ENCODE data around the gene JAK1. TPM values are rescaled to one million over a fixed set of nuclear protein-coding genes. Genes with fewer than 3 reads are reported as not detected.

Gene JAK1
- total RNA-seq, 1 donor from 2014 or later: 65.1 TPM

DNA sequence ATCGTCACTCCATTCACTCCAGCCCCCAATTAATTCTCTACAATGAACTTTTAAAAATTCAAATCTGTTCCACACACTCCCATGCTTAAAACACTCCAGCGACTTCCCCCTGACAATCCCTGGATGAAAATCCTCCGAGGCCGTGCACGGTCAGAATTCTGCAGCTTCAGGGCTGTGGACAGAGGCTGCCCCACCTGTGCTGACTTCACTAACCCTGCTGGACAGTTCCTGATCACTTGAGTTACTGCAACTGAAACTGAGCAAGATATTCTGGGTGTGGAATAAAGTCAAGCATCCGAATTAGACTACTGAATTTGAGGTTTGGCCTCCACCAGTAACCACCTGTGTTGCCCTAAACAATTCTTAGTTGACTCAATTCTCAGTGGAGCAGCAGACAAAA is 1.0 kb upstream of the JAK1 start:
- Mint-ChIP-seq H3K27me3 (ENCODE audit: low read depth) (no peaks in the 10 kb centered on the region), H3K27ac (peak overlapping the region; percentile 91)

DNA sequence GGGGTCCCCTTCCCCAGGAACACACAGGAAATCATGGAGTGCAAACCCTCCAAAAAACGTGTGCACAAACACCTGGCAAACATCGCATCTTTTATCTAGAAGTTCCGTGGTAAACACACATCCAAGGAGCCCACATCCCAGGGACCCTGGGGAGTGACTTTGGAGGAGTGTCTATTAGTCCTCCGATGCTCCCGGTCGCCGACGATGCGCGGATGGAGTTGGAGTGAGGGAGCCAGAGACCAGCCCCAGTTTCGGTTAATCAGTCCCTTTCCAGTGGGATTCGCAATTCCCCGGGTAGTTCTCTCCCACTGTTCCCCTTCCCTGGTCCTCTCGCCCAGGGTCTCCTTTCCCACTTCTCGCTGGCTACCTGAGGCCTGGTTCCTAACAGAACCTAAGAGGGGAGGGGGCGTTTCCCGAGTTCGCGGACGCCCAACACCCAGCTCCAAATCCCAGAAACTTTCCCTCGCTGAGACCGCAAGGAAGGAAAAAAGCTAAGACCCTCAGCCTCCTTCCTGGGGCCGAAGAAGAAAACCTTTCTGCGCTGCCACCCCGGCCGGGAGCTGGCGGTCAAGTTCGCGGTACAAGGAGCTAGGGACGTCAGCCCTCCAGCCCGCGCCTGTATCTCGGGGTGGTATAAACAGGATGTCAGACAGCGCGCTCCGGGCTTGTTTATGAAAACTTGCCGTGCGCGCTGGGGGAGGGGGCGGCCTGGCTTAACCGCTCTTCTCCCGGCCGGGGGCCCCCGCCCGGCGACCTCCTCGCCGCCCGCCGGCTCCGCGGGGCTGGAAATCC is 787 bp downstream of the JAK1 start:
- Mint-ChIP-seq H3K36me3 (no peaks in the 10 kb centered on the region), H3K9me3 (no peaks in the 10 kb centered on the region), H3K4me3 (peak overlapping the region; percentile 89), H3K27ac (peak overlapping the region; percentile 98), H3K4me1 (peaks cover 39% of the 10 kb centered on the region), H3K27me3 (ENCODE audit: low read depth) (no peaks in the 10 kb centered on the region)
- DNase-seq (ENCODE audit: low spot score in 2 of 2, unreplicated experiment in 2 of 2): peak; percentile 51 to 70
- no peak for TF ChIP-seq CTCF (IDR thresholded peaks at IDR 0.05; ENCODE audit: unreplicated experiment)

More for the DNA sequence above, 1.0 kb upstream of the JAK1 start:
- TF ChIP-seq CTCF (IDR thresholded peaks at IDR 0.05; ENCODE audit: unreplicated experiment): no peak
- H3K36me3 Mint-ChIP-seq: no peaks in the 10 kb centered on the region
- peaks cover 28% of the 10 kb centered on the region for H3K4me1 Mint-ChIP-seq
- no peaks in the 10 kb centered on the region for H3K9me3 Mint-ChIP-seq
- DNase-seq (ENCODE audit: low spot score in 2 of 2, unreplicated experiment in 2 of 2): no peak
- peak overlapping the region; percentile 86 for H3K4me3 Mint-ChIP-seq

DNA sequence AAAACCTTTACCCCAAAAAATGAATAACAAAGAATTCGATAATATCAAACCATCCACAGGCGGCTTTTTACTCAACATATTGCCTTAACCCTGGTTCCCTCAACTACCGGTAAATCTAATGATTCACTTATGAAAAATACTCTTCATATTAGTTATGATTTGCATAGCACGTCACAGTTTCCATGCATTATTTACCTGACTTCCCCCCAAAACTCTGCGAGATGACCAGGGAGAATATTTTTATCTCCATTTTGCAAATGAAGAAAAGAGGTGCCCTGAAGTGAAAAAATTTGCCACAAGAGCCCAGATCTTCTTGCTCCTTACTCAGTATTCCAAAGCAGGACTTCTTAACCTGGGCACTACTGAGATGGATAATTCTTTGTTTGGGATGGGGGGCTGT is 2.9 kb downstream of the JAK1 start:
- Mint-ChIP-seq H3K4me3 (no peak overlapping the region), H3K27ac (no peak overlapping the region), H3K36me3 (no peaks in the 10 kb centered on the region), H3K4me1 (peaks cover 36% of the 10 kb centered on the region), H3K9me3 (no peaks in the 10 kb centered on the region), H3K27me3 (ENCODE audit: low read depth) (no peaks in the 10 kb centered on the region)
- DNase-seq (ENCODE audit: low spot score in 2 of 2, unreplicated experiment in 2 of 2): no peak
- no peak for TF ChIP-seq CTCF (IDR thresholded peaks at IDR 0.05; ENCODE audit: unreplicated experiment)

DNA sequence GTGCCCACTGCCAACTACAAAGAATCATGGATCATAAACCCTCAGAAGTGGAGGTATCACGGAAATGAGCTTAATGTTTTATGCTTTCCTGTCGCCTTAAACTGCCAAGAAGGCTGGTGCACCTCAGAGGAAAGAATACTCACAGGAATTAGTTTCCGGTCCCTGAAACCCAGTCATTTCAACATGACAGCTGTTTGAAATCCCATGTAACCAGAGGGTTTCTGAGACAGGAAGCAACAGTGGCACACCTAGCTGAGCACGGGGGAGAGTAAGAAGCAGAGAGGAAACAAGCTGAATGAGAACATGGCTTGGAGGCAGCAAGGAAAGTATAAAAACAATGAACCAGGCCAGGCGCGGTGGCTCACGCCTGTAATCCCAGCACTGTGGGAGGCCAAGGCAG is 3.9 kb downstream of the JAK1 start:
- Mint-ChIP-seq H3K9me3 (no peaks in the 10 kb centered on the region), H3K4me3 (no peak overlapping the region), H3K36me3 (no peaks in the 10 kb centered on the region), H3K4me1 (peaks cover 37% of the 10 kb centered on the region), H3K27me3 (ENCODE audit: low read depth) (no peaks in the 10 kb centered on the region), H3K27ac (peak overlapping the region; percentile 37)
- TF ChIP-seq CTCF (IDR thresholded peaks at IDR 0.05; ENCODE audit: unreplicated experiment): no peak
- DNase-seq (ENCODE audit: low spot score in 2 of 2, unreplicated experiment in 2 of 2): no peak

DNA sequence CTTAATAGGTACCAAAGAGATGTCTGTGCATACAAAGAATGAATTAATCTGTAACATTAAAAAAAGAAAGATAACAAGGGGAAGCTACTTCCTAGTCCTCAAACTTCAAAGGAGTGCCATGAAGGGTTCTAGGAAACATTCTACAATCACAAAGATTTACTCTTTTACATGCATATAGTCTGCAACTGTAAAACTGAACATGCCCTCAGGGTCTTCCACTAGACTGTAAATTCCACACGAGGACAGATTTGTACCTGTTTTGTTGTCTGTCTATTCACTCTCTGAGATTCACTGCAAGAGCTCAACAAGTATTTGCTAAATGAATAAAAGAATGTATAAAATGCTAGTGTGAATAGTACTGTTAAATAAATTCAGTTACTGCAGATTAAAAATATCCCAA is 4.4 kb downstream of the JAK1 start:
- no peak for TF ChIP-seq CTCF (IDR thresholded peaks at IDR 0.05; ENCODE audit: unreplicated experiment)
- H3K4me1 Mint-ChIP-seq: peaks cover 32% of the 10 kb centered on the region
- H3K9me3 Mint-ChIP-seq: no peaks in the 10 kb centered on the region
- no peaks in the 10 kb centered on the region for H3K27me3 Mint-ChIP-seq (ENCODE audit: low read depth)
- no peak for DNase-seq (ENCODE audit: low spot score in 2 of 2, unreplicated experiment in 2 of 2)
- no peaks in the 10 kb centered on the region for H3K36me3 Mint-ChIP-seq
- peak overlapping the region; percentile 15 for H3K27ac Mint-ChIP-seq
- no peak overlapping the region for H3K4me3 Mint-ChIP-seq
